Right lobe of liver (tissue), 4 donors: ENCODE data around the gene SPEF2.

Experiments
- POLR2A ChIP-seq: fragments of 450-650 bp; IDR thresholded peaks from one replicate; pipeline ENCODE4 v1.6.1; 2017; ENCODE audit warnings: antibody characterized with exemption, mild to moderate bottlenecking
- TF ChIP-seq, protein P1 (sequence below), 4 donors: fragments of 200-600 bp in 3 of 4; fragments of 450-650 bp in 1 of 4; IDR thresholded peaks; one replicate each; pipeline versions ENCODE4 v1.5.1 to v1.8.0; 2016 to 2022; ENCODE audit warnings: antibody characterized with exemption in 4 of 4, mild to moderate bottlenecking in 2 of 4
- donor health status: DM: no; HTN: no; CAD: no.
- donor health status: DM: no; HTN: no; CAD: no.
- donor health status: DM: no; HTN: yes; CAD: no.

DNA sequence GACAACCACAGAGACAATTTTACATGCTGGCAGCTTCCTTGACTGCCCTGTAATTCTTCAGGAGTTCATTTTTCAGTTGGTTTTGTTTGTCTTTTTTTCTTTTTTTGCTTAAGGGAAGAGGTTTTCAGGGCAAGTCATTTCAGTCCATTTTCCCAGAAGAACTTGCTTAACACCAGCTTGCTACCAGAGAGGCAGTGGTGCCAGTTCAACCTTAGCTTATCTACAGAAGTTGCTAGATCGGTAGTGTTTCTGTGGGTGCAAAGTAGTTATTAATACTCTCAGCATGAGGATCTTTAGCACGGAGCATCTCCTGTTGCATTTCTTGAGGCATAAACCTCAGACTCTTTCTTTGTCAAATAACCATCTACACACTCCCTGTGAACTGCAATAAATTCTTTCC is 1.1 kb downstream of the SPEF2 start:
- TF ChIP-seq POLR2A, result no peak
- TF ChIP-seq, protein P1, sequence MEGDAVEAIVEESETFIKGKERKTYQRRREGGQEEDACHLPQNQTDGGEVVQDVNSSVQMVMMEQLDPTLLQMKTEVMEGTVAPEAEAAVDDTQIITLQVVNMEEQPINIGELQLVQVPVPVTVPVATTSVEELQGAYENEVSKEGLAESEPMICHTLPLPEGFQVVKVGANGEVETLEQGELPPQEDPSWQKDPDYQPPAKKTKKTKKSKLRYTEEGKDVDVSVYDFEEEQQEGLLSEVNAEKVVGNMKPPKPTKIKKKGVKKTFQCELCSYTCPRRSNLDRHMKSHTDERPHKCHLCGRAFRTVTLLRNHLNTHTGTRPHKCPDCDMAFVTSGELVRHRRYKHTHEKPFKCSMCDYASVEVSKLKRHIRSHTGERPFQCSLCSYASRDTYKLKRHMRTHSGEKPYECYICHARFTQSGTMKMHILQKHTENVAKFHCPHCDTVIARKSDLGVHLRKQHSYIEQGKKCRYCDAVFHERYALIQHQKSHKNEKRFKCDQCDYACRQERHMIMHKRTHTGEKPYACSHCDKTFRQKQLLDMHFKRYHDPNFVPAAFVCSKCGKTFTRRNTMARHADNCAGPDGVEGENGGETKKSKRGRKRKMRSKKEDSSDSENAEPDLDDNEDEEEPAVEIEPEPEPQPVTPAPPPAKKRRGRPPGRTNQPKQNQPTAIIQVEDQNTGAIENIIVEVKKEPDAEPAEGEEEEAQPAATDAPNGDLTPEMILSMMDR (IDR thresholded peaks at IDR 0.05), result no peak
